Liver (tissue), 9 donors: ENCODE results near the gene EXOC2. TPM values are rescaled to one million over a fixed set of nuclear protein-coding genes. Genes with fewer than 3 reads are reported as not detected.

Source experiments
- DNase-seq: peaks from one replicate; pipeline ENCODE4 v3.0.0-alpha.2; 2017; ENCODE audit warnings: low spot score
- H3K27ac ChIP-seq, 2 donors: one replicate each; pipeline ENCODE4 v1.7.0; 2013; ENCODE audit warnings: inconsistent platforms in 2 of 2, low read length in 2 of 2, control low read depth in 1 of 2, low read depth in 1 of 2, mild to moderate bottlenecking in 1 of 2
- H3K27me3 ChIP-seq, 4 donors: one replicate each; pipeline versions ENCODE4 v1.6.1 to v1.7.0; 2013; ENCODE audit warnings: low read length in 3 of 4, inconsistent platforms in 1 of 4, mild to moderate bottlenecking in 1 of 4, moderate library complexity in 1 of 4; ENCODE audit not compliant: control insufficient read depth in 4 of 4, insufficient read depth in 4 of 4
- H3K36me3 ChIP-seq, 4 donors: one replicate each; pipeline versions ENCODE4 v1.6.1 to v1.7.0; 2013; ENCODE audit warnings: low read length in 3 of 4, mild to moderate bottlenecking in 3 of 4, low read depth in 1 of 4, moderate library complexity in 1 of 4; ENCODE audit not compliant: control insufficient read depth in 4 of 4, insufficient read depth in 3 of 4
- H3K4me1 ChIP-seq, 4 donors: one replicate each; pipeline versions ENCODE4 v1.6.1 to v1.7.0; 2013; ENCODE audit warnings: low read length in 3 of 4, mild to moderate bottlenecking in 3 of 4, moderate library complexity in 1 of 4; ENCODE audit not compliant: control insufficient read depth in 4 of 4, insufficient read depth in 4 of 4
- H3K4me3 ChIP-seq, 3 donors: one replicate each; pipeline versions ENCODE4 v1.6.1 to v1.7.0; 2013; ENCODE audit warnings: low read length in 3 of 3, control low read depth in 1 of 3, low read depth in 1 of 3, mild to moderate bottlenecking in 1 of 3
- H3K9ac ChIP-seq, 2 donors: one replicate each; pipeline ENCODE4 v1.7.0; 2013; ENCODE audit warnings: low read length in 2 of 2, mild to moderate bottlenecking in 2 of 2, moderate library complexity in 2 of 2, control low read depth in 1 of 2, low read depth in 1 of 2
- H3K9me3 ChIP-seq, 4 donors: one replicate each; pipeline versions ENCODE4 v1.6.1 to v1.7.0; 2013; ENCODE audit warnings: low read length in 3 of 4; ENCODE audit not compliant: control insufficient read depth in 4 of 4
- EGR1 ChIP-seq, 2 donors: IDR thresholded peaks; 2 replicates each; pipeline ENCODE4 v1.6.1; 2016 to 2018; ENCODE audit warnings: antibody characterized with exemption in 2 of 2, low read depth in 2 of 2
- FOXA1 ChIP-seq: IDR thresholded peaks from 2 replicates; pipeline ENCODE4 v1.6.1; 2016; ENCODE audit warnings: antibody characterized with exemption
- HNF4A ChIP-seq, 2 donors: conservative IDR thresholded peaks; 2 replicates each; pipeline ENCODE4 v1.6.1; 2016; ENCODE audit warnings: antibody characterized with exemption in 2 of 2, mild to moderate bottlenecking in 2 of 2
- HNF4G ChIP-seq: IDR thresholded peaks from 2 replicates; pipeline ENCODE4 v1.6.1; 2016; ENCODE audit warnings: antibody characterized with exemption
- JUND ChIP-seq, 2 donors: IDR thresholded peaks; 2 replicates each; pipeline ENCODE4 v1.6.1; 2016; ENCODE audit warnings: antibody characterized with exemption in 2 of 2
- RAD21 ChIP-seq, 2 donors: IDR thresholded peaks; 2 replicates each; pipeline ENCODE4 v1.6.1; 2016; ENCODE audit warnings: antibody characterized with exemption in 2 of 2, mild to moderate bottlenecking in 2 of 2
- TAF1 ChIP-seq: conservative IDR thresholded peaks from 2 replicates; pipeline ENCODE4 v1.6.1; 2016; ENCODE audit warnings: antibody characterized with exemption, mild to moderate bottlenecking
- WGBS: extraction: QIAGEN DNeasy Blood & Tissue Kit; methylation state at CpG from one replicate; pipeline ENCODE4 v1.1.7; 2013; 5-methylcytosine and 5-hydroxymethylcytosine counted together
- polyA plus RNA-seq, 2 donors: library from polyadenylated mRNA; stranded (reverse) in 1 of 2; unstranded in 1 of 2; fragments of 200-250 nt in 1 of 2; fragments of >200 nt in 1 of 2; fragmentation: Nextera tagmentation in 1 of 2; extraction: Ambion mirVana in 1 of 2; gene quantifications; one replicate each; pipeline versions ENCODE4 v1.2.1 to v1.2.3, GENCODE V29; 2013 to 2015
- total RNA-seq, 2 donors: library from RNA; depleted of rRNA; stranded (reverse); fragments of >200 nt; gene quantifications; one replicate each; pipeline ENCODE4 v1.2.3, GENCODE V29; 2014
- TF ChIP-seq, protein P1 (sequence below): fragments of 150-350 bp; IDR thresholded peaks from 2 replicates; pipeline ENCODE4 v1.5.1; 2017; ENCODE audit warnings: improper control_type of control experiment, low read depth, low read length; ENCODE audit not compliant: missing input control
- TF ChIP-seq, protein P2 (sequence below): IDR thresholded peaks from 2 replicates; pipeline ENCODE4 v1.6.1; 2016; ENCODE audit warnings: antibody characterized with exemption
- donor health status: healthy.
- donor health status: healthy.
- donor health status: healthy.
- donor health status: healthy.
- donor health status: healthy.

EXOC2 gene
- total and polyA plus RNA-seq, 4 donors: 6.7 to 15.3 (median 9.2) TPM

DNA sequence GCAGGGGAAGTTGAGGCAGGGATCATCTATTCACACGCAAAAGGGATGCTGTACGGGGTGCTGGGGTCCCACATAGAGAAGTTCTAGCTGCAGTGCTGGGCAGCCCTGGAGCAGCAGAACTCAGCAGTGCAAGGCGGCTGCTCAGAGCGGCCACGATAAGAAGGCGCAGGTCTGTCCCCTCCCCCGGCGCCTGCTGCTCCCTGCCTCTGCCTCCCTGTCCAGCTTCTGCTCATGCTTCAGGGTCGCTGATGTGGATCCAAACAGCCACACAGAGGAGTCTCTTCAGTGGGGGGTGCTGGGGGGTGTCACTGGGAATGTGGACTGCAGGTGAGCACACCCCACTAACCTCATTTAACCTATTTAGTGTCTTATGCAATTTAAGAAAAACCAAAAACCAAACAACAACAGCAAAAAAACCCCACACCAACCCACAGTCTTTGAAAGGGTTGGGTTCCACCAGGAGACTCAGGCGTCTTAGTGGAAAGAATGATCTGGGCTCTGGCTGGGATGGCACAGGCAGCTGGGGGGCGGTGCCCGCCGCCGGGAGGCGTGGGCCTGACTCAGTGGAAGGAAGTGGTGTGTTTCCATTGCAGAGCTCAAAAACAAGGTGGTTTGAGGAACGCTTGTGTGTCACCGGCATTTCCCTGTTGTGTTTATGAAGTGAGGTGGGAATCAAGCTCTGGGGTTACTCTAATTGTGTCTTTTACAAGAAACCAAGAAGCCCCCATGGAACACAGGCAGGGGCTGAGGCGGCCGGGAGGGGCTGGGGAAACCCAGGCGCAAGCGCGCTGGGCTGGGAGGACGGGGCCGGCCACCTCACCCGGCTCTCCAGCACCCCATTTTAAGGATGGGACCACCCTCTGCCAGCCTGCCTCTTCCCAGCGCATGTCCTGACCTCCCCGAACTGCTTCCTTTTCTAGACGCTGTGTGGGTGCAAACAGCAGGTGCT lies 246.2 kb downstream of the EXOC2 start (continued):
- TF ChIP-seq, protein P1, sequence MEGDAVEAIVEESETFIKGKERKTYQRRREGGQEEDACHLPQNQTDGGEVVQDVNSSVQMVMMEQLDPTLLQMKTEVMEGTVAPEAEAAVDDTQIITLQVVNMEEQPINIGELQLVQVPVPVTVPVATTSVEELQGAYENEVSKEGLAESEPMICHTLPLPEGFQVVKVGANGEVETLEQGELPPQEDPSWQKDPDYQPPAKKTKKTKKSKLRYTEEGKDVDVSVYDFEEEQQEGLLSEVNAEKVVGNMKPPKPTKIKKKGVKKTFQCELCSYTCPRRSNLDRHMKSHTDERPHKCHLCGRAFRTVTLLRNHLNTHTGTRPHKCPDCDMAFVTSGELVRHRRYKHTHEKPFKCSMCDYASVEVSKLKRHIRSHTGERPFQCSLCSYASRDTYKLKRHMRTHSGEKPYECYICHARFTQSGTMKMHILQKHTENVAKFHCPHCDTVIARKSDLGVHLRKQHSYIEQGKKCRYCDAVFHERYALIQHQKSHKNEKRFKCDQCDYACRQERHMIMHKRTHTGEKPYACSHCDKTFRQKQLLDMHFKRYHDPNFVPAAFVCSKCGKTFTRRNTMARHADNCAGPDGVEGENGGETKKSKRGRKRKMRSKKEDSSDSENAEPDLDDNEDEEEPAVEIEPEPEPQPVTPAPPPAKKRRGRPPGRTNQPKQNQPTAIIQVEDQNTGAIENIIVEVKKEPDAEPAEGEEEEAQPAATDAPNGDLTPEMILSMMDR: no peak

DNA sequence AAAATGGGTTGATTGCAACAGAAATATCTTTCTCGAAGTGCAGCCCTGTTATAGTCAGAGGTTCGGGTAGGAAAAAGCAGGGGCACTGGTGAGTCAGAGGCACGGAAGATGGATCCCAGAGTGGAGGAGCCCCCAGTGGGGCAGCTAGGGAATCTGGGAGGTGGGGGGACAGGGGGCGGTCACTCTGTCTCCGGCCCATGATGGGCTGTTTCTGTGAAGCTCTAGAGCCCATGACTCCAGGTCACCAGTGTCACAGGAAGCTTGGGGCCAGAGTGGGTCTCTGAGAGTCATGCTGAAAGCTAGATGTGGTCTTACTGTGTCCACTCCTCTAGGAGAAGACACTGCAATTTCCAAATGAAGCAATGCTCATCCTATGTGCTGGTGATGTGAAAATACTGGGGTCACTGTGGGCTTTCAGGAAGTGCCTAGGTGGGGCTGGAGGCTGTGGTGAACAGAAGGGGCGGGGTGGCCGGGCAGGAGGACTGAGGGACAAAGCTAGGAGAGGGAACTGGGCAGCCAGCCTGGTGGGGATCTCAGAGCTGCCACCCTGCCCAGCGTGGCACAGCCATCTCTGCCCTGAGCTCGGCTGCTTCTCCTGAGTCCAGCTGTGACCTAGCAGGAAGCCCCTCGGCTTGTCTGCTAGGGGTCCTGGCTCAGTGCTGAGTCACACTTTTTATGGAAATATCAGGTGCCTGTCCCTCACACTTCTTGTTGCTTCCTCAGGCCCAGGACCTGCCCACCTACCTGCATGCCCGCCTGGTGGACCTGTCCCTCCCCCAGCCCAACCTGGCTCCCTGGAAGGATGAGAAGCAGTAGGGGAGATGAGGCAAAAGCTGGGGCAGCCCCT lies 247.1 kb downstream of the EXOC2 start:
- no peak overlapping the region for H3K27ac ChIP-seq
- H3K27me3 ChIP-seq: no peaks in the 10 kb centered on the region
- H3K4me3 ChIP-seq: no peak overlapping the region
- no peak for DNase-seq
- TF ChIP-seq, protein P2, sequence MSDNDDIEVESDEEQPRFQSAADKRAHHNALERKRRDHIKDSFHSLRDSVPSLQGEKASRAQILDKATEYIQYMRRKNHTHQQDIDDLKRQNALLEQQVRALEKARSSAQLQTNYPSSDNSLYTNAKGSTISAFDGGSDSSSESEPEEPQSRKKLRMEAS: no peak
- TF ChIP-seq, protein P1: no peak
- TF ChIP-seq JUND (IDR thresholded peaks at IDR 0.05) (no peak), FOXA1 (no peak), HNF4A (conservative IDR thresholded peaks at IDR 0.05) (no peak), EGR1 (IDR thresholded peaks at IDR 0.05; ENCODE audit: low read depth in 2 of 2) (no peak), RAD21 (IDR thresholded peaks at IDR 0.05) (no peak), TAF1 (no peak), HNF4G (no peak)
- no peaks in the 10 kb centered on the region for H3K36me3 ChIP-seq
- no peaks in the 10 kb centered on the region for H3K9me3 ChIP-seq
- no peak overlapping the region for H3K9ac ChIP-seq
- no peaks in the 10 kb centered on the region for H3K4me1 ChIP-seq
- WGBS: 83% methylated on average over 11 of the region's 11 CpGs

DNA sequence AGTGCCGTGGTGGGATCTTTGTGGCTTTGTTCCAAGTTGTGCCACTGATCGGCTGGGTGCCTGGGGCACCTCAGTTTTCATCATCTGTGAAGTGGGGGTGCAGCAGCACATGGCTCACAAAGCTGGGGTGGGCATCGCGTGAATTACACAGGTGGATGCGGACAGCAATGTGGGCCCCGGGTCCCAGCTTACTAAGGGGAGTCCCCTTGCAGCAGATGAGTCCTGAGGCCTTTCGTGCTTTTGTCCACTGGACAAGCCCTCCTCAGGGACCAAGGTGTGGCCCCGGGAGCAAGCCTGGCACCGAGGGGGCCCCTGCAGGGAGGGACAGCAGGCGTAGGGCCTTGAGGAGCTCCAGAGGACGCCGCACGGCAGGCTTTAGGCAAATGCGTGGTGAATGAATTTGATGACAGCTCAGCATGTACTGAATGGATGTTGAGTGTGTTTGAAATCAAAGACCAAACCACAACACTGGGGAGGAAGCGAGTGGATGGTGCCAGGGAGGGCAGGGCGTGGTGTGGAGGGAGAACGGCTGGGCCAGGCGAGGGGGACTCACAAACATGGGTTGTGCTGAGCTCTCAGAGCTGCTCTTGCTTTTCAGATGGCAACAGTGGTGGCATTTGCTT lies 248.2 kb downstream of the EXOC2 start:
- no peak for DNase-seq

More for the DNA sequence above, 248.2 kb downstream of the EXOC2 start:
- TF ChIP-seq EGR1 (IDR thresholded peaks at IDR 0.05; ENCODE audit: low read depth in 2 of 2): no peak
- TF ChIP-seq, protein P2: no peak
- TF ChIP-seq HNF4A (conservative IDR thresholded peaks at IDR 0.05): no peak
- H3K9ac ChIP-seq: no peak overlapping the region
- H3K36me3 ChIP-seq: no peaks in the 10 kb centered on the region
- H3K4me1 ChIP-seq: no peaks in the 10 kb centered on the region
- no peaks in the 10 kb centered on the region for H3K27me3 ChIP-seq
- no peak overlapping the region for H3K27ac ChIP-seq
- no peak overlapping the region for H3K4me3 ChIP-seq
- no peaks in the 10 kb centered on the region for H3K9me3 ChIP-seq
- WGBS: 85% methylated on average over 18 of the region's 18 CpGs
